COLO668 (cell line): ENCODE results near the gene FARP2.

Source experiments
- DNase-seq: peaks from one replicate; lab custom pipeline; 2025; ENCODE audit not compliant: unreplicated experiment; lab: John Stamatoyannopoulos, UW

FARP2 gene

GRCh38 chr2:241323778-241324177, 32.3 kb upstream of the FARP2 start:
- no peak for DNase-seq

DNA sequence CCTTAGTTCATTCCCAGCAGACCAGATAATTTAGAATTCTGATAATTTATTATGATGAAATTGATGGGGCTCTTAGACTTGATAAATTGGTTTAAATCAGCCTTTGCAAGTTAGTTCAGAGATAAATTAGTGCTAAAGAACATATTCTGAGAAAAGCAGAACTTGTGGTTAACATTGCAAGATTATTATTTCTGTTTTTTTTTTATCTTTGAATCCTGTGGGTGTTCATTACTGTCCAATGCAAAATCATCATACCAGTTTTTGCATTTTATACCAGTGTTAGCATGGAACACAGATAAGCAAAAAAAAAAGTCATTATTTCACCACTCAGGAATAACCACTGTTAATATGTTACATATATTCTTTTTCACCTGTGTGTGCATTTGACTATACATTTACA, 31.3 kb upstream of the FARP2 start:
- DNase-seq: no peak

DNA sequence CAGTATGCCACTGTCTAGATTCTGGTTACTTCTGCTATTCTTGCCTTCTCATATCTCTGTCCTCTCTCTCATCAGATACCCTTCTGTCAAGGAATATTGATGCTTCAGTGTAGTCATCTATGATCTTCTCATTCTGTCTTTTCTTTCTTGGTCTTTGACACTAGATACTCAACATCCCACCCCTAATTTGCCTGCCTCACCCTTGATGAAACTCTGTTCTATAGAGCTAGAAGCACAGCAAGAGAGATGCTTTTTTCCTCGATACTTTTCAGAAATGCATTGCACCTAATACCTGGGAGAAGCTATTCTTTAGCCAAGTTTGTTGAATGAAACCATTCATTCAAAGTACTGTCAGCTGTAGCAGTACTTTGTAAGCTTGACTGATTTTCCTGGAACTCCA, 30.8 kb upstream of the FARP2 start:
- no peak for DNase-seq

- DNase-seq: no peak
These were observed 26.1 kb upstream of the FARP2 start for GRCh38 chr2:241329669-241330615.

GRCh38 chr2:241330616-241330981, 25.5 kb upstream of the FARP2 start:
- no peak for DNase-seq

DNA sequence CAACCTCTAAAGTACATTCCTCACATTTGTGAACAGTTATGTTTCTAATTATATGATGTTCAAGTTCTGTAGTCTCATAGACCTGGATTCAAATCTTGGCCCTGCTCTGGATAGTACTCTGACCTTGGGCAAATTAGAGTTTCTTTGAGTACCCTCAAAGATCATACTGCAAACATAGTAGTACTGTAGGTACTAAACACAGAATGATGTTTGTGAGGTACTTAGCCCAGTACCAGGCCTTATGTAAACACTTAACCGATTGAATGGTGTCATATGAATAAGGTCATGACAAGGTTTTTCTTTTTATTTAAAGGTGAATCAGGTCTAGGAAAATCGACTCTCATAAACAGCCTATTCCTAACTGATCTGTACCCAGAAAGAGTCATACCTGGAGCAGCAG, 21.3 kb upstream of the FARP2 start:
- no peak for DNase-seq

GRCh38 chr2:241339839-241340630, 16.1 kb upstream of the FARP2 start:
- DNase-seq: no peak

DNA sequence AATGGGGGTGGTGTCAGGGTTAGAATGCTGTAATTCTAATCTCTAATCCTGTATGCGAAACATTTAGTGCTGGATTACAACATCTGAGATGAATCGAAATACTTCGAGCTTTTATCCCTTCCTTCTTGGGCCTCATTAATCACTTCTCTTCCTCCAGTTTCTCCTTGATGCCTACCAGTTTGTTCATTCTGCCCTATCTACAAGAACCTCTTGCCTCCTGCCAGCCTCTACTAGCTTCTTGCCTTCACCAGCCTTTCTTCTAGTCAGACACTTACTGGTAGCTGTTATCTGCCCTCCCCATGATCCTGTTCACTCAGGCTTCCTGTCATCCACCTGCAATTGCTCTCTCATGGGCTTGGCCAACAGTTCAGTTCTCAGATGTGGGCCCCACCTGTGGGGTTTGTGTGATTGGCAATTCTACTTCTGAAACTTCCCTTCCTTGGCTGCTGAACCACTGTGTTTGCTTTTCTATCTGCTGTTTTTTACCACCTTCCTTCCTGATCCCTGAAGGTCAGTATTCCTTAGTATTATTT, 15.4 kb upstream of the FARP2 start:
- no peak for DNase-seq

- no peak for DNase-seq
These were observed 11.0 kb upstream of the FARP2 start for GRCh38 chr2:241344925-241345651.

GRCh38 chr2:241349941-241350340, 6.1 kb upstream of the FARP2 start:
- DNase-seq: no peak

- DNase-seq: no peak
These were observed 5.6 kb upstream of the FARP2 start for GRCh38 chr2:241350530-241350877.

- peak; percentile 40 for DNase-seq
These were observed 5.0 kb upstream of the FARP2 start for GRCh38 chr2:241350878-241351639.

DNA sequence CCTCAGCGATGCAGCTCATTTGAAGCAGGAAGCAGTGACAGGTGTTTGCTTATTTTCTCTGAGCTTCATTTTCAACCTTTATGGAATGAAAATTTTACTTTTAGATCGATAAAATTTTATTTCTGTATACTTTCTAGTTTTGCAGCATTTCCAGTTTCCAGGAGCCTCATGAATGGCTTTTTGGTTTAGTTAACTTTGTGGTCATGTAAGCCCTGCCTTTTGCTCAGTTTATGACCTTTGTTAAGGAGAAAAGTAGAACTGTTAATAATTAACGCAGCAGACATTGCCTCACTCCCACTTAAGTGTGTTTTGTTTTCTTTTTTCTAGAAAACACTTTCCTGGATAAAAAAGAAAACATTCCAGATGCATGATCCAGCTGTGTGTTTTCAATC, 4.4 kb upstream of the FARP2 start:
- no peak for DNase-seq

DNA sequence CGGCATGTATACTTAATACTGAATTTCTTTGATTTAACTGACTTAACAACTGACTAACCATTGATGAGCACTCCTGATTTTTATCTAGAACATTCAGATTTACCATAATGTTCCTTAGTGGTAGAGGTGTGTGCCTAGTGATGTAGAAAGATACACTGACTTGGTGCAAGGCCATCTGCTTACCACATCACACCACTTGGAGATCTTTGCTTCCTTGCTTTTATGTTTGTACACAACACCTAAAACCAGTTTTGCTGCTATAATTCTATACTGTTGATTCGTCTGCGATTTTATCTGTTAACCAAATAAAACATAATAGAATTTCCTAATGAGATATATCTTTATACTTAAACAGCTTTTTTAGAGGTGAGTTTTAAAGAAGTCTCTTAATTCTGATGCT, 3.9 kb upstream of the FARP2 start:
- no peak for DNase-seq

GRCh38 chr2:241354668-241355658, 1.1 kb upstream of the FARP2 start:
- peak; percentile 84 for DNase-seq

- no peak for DNase-seq
These were observed 781 bp downstream of the FARP2 start for GRCh38 chr2:241356871-241357260.

- no peak for DNase-seq
These were observed 1.4 kb downstream of the FARP2 start for GRCh38 chr2:241357531-241357930.

- DNase-seq: no peak
These were observed 2.4 kb downstream of the FARP2 start for GRCh38 chr2:241358470-241358869.

DNA sequence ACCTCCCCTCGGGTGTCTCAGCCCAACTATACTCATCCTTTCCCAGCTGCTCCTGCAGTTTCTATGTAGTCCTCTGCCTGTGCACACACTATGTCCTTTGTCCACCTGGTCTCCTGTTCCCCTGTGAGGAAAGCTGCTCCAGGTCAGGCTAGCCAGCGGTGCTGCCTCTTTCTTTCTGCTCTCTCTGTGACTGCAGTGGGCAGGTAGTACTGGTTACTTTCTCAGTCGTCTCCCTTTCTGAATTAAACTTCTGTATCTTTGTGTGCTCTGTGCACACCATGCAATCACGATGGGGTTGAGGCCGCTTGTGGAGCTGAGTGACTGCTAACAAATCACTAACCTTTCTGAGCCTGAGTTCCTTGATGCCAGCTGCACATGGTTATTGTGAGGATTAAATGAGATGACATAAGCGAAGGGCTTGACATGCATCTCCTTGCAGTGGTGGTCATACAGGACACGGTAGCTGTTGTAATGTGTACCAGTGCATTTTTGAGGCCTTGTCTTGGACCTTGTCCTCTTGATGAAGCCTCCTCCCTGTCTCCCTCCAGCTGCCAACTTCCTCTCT, 3.5 kb downstream of the FARP2 start:
- DNase-seq: no peak
